Activated naive CD4-positive, alpha-beta T cell treated with anti-CD3 and anti-CD28 coated beads for 36 hours (primary cell): ENCODE measurements around the gene GFER. TPM values are rescaled to one million over a fixed set of nuclear protein-coding genes. Genes with fewer than 3 reads are reported as not detected.

Experiments
- CTCF ChIA-PET: fragments of 350-600 bp; sonication (Branson Sonifier 250); formaldehyde crosslinking; loops from one replicate; lab custom pipeline; 2021; ENCODE audit warnings: antibody characterized with exemption; lab: Charles Lee
- DNase-seq: peaks from one replicate; pipeline ENCODE4 v3.0.0-alpha.2; 2020
- H3K27ac Mint-ChIP-seq: one replicate; pipeline ENCODE4 v1.8.0; 2021; ENCODE audit warnings: mild to moderate bottlenecking, mixed read lengths
- H3K27me3 Mint-ChIP-seq: one replicate; pipeline ENCODE4 v1.8.0; 2021; ENCODE audit warnings: low read depth, mixed read lengths
- H3K36me3 Mint-ChIP-seq: one replicate; pipeline ENCODE4 v1.8.0; 2021; ENCODE audit warnings: low read depth, mixed read lengths
- H3K4me1 Mint-ChIP-seq: one replicate; pipeline ENCODE4 v1.8.0; 2021; ENCODE audit warnings: low read depth, mixed read lengths
- H3K4me3 Mint-ChIP-seq: one replicate; pipeline ENCODE4 v1.8.0; 2021; ENCODE audit warnings: mild to moderate bottlenecking, moderate library complexity, mixed read lengths
- H3K9me3 Mint-ChIP-seq: one replicate; pipeline ENCODE4 v1.8.0; 2021; ENCODE audit warnings: mixed read lengths
- intact Hi-C: fragments of 100-400 bp; cut with micrococcal nuclease; formaldehyde crosslinking; loops from one replicate; pipeline ENCODE4 v1.15.1; 2023
- total RNA-seq, 2 experiments: library from RNA; stranded (reverse); gene quantifications; one replicate each; pipeline ENCODE4 v1.2.3, GENCODE V29; 2021

The GFER gene
- total RNA-seq, 2 experiments from 2014 or later = 29.8 to 30.1 TPM

DNA sequence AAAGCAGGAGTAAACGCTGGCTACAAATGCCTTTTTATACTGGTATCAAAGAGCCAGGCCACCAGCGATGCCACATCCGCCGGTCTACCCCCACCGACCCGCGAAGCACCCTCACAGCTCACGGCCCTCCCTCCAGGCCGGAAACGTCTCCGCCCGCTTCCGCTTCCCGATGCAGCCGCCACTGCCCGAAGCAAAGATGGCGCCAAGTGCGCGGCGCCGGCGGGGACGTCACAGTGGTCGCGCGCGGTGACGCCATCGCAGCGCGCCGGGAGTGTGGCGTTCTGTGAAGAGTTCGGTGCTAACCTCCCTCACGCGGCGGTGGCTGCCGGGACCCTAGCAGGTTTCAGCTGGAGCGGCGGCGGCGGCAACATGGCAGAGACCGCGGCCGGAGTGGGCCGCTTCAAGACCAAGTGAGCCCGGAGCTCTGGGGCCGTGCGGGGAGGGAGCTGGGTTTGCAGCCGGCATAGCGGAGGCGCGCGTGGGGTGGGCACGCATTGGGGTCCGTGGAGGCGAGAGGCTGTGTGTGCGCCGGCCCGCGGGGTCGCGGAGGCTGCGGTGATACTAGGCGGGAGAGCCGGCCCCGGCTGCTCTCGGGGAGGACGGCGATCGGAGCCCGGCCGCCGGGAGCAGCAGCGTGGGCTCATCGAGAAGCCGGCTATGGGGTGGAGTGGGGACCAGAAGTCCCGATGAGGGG, 12.1 kb upstream of the GFER start, which contains the start of gene TBL3:
Gene TBL3, plus strand, starts transcription at position 258 of the 694 bp plus-strand sequence. Its CDS starts 112 bp downstream, at position 370.
- peak within 1 kb of the TSS; percentile 91 for H3K4me3 Mint-ChIP-seq
- intact Hi-C loops = loop anchor here (1.0 to 2.0 kb wide), 5 partner anchors 8 to 190 kb away; partner anchors contain the start of genes GFER, NDUFB10, NUBP2 and RPS2

GRCh38 chr16:1972490-1972877, 11.5 kb upstream of the GFER start:
- H3K27me3 Mint-ChIP-seq = no peaks in the 10 kb centered on the region
- H3K4me3 Mint-ChIP-seq = peak overlapping the region; percentile 91
- no peaks in the 10 kb centered on the region for H3K9me3 Mint-ChIP-seq
- H3K36me3 Mint-ChIP-seq = peaks cover 27% of the 10 kb centered on the region
- peaks cover 28% of the 10 kb centered on the region for H3K4me1 Mint-ChIP-seq
- DNase-seq = no peak
- intact Hi-C loops = loop anchor here (1.0 kb wide), 2 partner anchors 8 to 190 kb away; partner anchors contain the start of genes NUBP2, RPS2 and SPSB3
- CTCF ChIA-PET = no interaction called here
- H3K27ac Mint-ChIP-seq = no peak overlapping the region

More for the DNA sequence above, 12.1 kb upstream of the GFER start, which contains the start of gene TBL3:
- Mint-ChIP-seq H3K36me3 (peaks cover 24% of the 10 kb centered on the region), H3K4me1 (peaks cover 28% of the 10 kb centered on the region), H3K27me3 (no peaks in the 10 kb centered on the region), H3K27ac (peak within 1 kb of the TSS; percentile 89), H3K9me3 (no peaks in the 10 kb centered on the region)
- peak; percentile 96 for DNase-seq
- CTCF ChIA-PET = interaction anchor here (0.6 to 1.2 kb wide), 3 partner anchors 9 to 1103 kb away, joined by 3 to 5 read pairs (median 5); no protein-coding TSS in a partner anchor

GRCh38 chr16:1973461-1974156, 10.4 kb upstream of the GFER start:
- H3K4me3 Mint-ChIP-seq = peak overlapping the region; percentile 91
- H3K9me3 Mint-ChIP-seq = no peaks in the 10 kb centered on the region
- peaks cover 28% of the 10 kb centered on the region for H3K4me1 Mint-ChIP-seq
- no peak for DNase-seq
- no peak overlapping the region for H3K27ac Mint-ChIP-seq
- H3K36me3 Mint-ChIP-seq = peaks cover 31% of the 10 kb centered on the region
- CTCF ChIA-PET = no interaction called here
- H3K27me3 Mint-ChIP-seq = no peaks in the 10 kb centered on the region
- intact Hi-C loops = no loop called here

- Mint-ChIP-seq H3K27ac (no peak overlapping the region), H3K9me3 (no peaks in the 10 kb centered on the region), H3K36me3 (peaks cover 33% of the 10 kb centered on the region), H3K4me3 (peak overlapping the region; percentile 38), H3K27me3 (no peaks in the 10 kb centered on the region), H3K4me1 (peaks cover 28% of the 10 kb centered on the region)
- CTCF ChIA-PET = no interaction called here
- intact Hi-C loops = no loop called here
- DNase-seq = no peak
Observed at GRCh38 chr16:1974157-1975070, 9.6 kb upstream of the GFER start.

- CTCF ChIA-PET = interaction anchor here (1.0 kb wide), 1 partner anchor 9 kb away, joined by 3 read pairs; no protein-coding TSS in a partner anchor
- Mint-ChIP-seq H3K27me3 (peaks cover 3% of the 10 kb centered on the region), H3K4me1 (peaks cover 24% of the 10 kb centered on the region), H3K4me3 (no peak overlapping the region), H3K9me3 (no peaks in the 10 kb centered on the region), H3K36me3 (peaks cover 34% of the 10 kb centered on the region), H3K27ac (no peak overlapping the region)
- DNase-seq = no peak
- intact Hi-C loops = no loop called here
Observed at GRCh38 chr16:1975432-1976215, 8.4 kb upstream of the GFER start.

GRCh38 chr16:1976216-1976520, 7.8 kb upstream of the GFER start:
- no peak for DNase-seq
- no peak overlapping the region for H3K4me3 Mint-ChIP-seq
- no peak overlapping the region for H3K27ac Mint-ChIP-seq
- H3K4me1 Mint-ChIP-seq = peaks cover 19% of the 10 kb centered on the region
- peaks cover 5% of the 10 kb centered on the region for H3K27me3 Mint-ChIP-seq
- no peaks in the 10 kb centered on the region for H3K9me3 Mint-ChIP-seq
- intact Hi-C loops = no loop called here
- H3K36me3 Mint-ChIP-seq = peaks cover 34% of the 10 kb centered on the region
- CTCF ChIA-PET = no interaction called here

- H3K4me3 Mint-ChIP-seq = no peak overlapping the region
- CTCF ChIA-PET = interaction anchor here (0.5 kb wide), 1 partner anchor 1626 kb away, joined by 3 read pairs; no protein-coding TSS in a partner anchor
- peaks cover 29% of the 10 kb centered on the region for H3K36me3 Mint-ChIP-seq
- no peak overlapping the region for H3K27ac Mint-ChIP-seq
- no peak for DNase-seq
- no peaks in the 10 kb centered on the region for H3K9me3 Mint-ChIP-seq
- H3K4me1 Mint-ChIP-seq = peaks cover 10% of the 10 kb centered on the region
- H3K27me3 Mint-ChIP-seq = peaks cover 12% of the 10 kb centered on the region
- intact Hi-C loops = no loop called here
Observed at GRCh38 chr16:1976951-1977874, 6.8 kb upstream of the GFER start.

GRCh38 chr16:1977875-1978268, 6.1 kb upstream of the GFER start:
- no peak overlapping the region for H3K27ac Mint-ChIP-seq
- no peak overlapping the region for H3K4me3 Mint-ChIP-seq
- H3K9me3 Mint-ChIP-seq = no peaks in the 10 kb centered on the region
- intact Hi-C loops = no loop called here
- no peak for DNase-seq
- H3K4me1 Mint-ChIP-seq = peaks cover 7% of the 10 kb centered on the region
- CTCF ChIA-PET = no interaction called here
- H3K36me3 Mint-ChIP-seq = peaks cover 29% of the 10 kb centered on the region
- peaks cover 18% of the 10 kb centered on the region for H3K27me3 Mint-ChIP-seq

DNA sequence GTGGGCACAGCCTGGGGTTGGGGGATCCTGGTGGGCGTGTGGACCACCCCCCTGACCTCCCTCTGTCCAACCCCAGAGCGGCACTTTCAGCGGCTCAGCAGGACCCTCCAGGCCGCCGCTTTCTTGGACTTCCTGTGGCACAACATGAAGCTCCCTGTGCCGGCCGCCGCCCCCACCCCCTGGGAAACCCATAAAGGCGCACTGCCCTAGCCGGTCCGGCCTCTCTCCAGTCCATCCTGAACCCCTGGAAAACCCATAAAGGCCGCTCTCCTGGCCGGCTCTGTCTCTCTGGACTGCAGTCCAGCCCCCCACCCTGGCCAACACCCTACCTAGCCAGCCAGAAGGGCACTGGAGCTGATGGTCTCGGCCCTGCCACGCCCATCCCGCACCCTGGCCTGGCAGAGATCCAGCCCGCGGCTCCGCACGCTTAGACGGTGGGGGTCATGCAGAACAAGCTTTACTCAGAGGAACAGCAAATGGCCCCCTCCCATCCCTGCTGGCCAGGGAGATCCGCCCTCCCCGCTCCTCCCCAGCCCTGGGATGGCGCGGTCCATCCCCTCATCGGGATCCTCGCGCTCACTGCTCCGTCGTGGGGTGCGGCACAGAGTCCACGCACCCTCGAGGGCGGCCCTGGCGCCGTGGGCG, 5.4 kb upstream of the GFER start:
- Mint-ChIP-seq H3K27ac (no peak overlapping the region), H3K9me3 (no peaks in the 10 kb centered on the region), H3K27me3 (peaks cover 22% of the 10 kb centered on the region), H3K4me1 (peaks cover 2% of the 10 kb centered on the region), H3K4me3 (no peak overlapping the region), H3K36me3 (peaks cover 29% of the 10 kb centered on the region)
- intact Hi-C loops = no loop called here
- CTCF ChIA-PET = no interaction called here
- DNase-seq = no peak

DNA sequence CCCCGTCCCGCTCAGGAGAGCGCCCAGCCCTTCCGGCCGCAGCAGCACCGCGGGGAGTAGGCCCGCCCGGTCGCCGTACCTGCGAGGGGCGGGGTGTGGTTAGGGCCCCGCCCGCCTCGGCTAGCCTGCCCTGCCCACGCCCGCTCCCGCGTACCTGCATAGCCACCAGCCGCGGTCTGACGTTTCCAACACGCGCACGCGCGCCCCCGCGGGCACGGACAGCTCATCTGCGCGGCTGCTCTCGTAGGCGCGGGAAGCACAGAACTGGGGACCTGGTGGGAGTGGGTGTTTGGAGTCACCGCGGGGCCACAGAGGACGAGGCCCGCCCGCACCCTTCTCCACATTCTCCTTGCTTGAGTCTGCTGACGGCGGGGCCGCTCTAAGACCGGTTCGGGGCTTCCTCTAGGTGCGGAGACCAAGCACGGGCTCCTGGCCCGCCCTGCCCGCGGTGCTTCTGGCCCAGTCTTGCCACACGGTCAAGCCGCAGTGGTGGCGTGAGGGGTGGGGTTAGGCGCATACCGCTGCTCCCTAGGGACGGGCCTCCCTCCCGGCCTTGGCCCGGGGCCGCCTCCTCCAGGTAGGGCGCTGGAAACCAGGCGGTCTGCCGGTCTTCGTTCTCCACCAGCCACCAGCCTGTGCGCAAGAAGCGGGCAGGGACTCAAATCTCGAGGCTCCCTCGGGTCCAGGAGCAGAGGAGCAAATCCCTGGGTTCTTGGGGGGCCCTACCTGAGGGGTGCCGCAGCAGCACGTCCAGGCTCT, 4.5 kb upstream of the GFER start:
- no peaks in the 10 kb centered on the region for H3K9me3 Mint-ChIP-seq
- peaks cover 24% of the 10 kb centered on the region for H3K36me3 Mint-ChIP-seq
- no peak overlapping the region for H3K4me3 Mint-ChIP-seq
- intact Hi-C loops = no loop called here
- no peak overlapping the region for H3K27ac Mint-ChIP-seq
- H3K4me1 Mint-ChIP-seq = peaks cover 2% of the 10 kb centered on the region
- H3K27me3 Mint-ChIP-seq = peaks cover 22% of the 10 kb centered on the region
- DNase-seq = no peak
- CTCF ChIA-PET = no interaction called here
